SHP77 (cell line): ENCODE data around the gene BCAP31.
A peak's percentile ranks its signal among the peaks of the same experiment; 100 is the strongest.

Source experiments
- DNase-seq, 2 experiments: peaks; one replicate each; lab custom pipeline; 2025; lab: John Stamatoyannopoulos, UW

BCAP31 gene

GRCh38 chrX:153674219-153674851, 49.9 kb downstream of the BCAP31 start:
- DNase-seq = no peak

- no peak for DNase-seq
These were observed 50.6 kb downstream of the BCAP31 start, which contains the start of gene PNCK for GRCh38 chrX:153673428-153674218. Gene PNCK (minus strand): TSS chrX:153673813. CDS start chrX:153673076, 737 bp downstream.

GRCh38 chrX:153672531-153673427, 51.4 kb downstream of the BCAP31 start:
- DNase-seq = no peak

GRCh38 chrX:153671589-153672530, 52.3 kb downstream of the BCAP31 start:
- no peak for DNase-seq

- no peak for DNase-seq
These were observed 53.2 kb downstream of the BCAP31 start for GRCh38 chrX:153670748-153671588.

DNA sequence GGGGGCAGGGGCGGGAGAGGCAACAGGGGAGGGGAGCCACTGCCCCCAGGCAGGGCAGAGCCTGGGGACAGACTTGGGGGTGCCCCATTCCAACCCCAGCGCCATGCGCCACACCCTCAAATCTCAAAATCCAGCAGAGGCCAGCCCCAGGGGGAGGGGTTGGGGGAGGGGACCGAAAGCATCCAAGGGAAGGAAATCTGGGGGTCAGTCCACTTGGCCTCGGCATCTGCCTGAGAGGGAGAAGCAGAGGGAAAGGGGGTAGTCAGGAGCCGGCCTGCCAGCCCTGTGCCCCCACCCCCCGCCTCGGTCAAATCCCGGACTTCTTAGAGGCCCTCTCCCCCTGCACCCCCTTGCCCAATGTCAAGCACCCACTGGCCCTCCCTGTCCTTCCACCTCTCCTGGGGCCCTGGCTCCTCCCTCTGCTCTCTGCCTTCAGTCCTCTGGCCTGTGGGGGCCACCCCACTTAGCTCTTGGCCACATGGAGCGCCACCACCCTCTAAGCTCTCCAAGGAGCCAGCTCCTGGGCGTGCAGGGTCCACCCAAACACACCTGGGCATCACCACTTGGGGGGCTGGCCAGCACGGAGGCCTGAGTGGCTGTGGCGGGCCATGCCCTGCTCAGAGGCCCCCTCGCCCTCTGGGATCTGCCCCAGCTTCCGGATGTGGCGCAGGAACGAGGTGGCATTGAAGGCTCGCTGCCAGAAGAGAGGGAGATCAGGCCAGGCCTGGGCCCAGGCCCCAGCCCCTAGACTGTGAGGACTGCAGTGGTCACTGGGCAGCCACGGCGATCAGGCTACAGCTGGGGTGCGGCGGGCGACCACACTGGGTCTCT, 54.1 kb downstream of the BCAP31 start:
- DNase-seq = no peak

DNA sequence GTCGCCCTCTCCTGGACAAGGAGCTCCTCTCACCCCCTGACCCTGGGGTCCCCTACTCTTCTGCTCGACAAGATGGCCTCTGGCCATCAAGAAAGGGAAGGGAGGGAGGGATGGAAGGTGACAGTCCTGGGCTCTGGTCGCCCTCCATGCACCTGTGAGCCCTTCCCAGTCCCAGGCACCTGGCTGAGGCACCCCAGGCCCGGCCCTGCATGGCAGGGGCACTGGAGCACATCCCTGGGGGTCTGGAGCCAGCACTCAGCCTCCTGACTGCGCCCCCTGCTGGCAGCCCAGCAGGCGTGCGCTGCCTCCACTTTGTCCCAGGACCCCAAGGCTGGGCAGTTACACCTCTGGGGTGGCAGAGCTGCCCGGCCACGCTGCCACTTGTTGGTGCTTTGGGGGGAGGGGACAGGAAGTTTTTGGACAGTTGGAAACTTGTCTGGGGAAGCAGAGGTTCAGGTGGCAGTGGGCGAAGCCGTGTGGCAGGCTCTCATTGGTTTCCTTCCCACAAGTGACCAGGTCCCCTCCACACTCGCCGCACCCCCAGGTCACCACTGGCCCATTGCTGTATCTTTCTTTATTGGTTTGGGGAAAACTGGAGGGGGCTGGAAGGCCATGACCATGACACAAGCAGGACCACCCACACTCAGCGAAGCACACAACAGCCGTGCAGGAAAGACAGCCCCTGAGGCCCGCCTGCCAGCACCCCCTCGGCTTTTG, 54.9 kb downstream of the BCAP31 start:
- no peak for DNase-seq

GRCh38 chrX:153668423-153669173, 55.6 kb downstream of the BCAP31 start:
- no peak for DNase-seq

- DNase-seq = peak; percentile 39 to 48
These were observed 56.2 kb downstream of the BCAP31 start for GRCh38 chrX:153667956-153668396.

DNA sequence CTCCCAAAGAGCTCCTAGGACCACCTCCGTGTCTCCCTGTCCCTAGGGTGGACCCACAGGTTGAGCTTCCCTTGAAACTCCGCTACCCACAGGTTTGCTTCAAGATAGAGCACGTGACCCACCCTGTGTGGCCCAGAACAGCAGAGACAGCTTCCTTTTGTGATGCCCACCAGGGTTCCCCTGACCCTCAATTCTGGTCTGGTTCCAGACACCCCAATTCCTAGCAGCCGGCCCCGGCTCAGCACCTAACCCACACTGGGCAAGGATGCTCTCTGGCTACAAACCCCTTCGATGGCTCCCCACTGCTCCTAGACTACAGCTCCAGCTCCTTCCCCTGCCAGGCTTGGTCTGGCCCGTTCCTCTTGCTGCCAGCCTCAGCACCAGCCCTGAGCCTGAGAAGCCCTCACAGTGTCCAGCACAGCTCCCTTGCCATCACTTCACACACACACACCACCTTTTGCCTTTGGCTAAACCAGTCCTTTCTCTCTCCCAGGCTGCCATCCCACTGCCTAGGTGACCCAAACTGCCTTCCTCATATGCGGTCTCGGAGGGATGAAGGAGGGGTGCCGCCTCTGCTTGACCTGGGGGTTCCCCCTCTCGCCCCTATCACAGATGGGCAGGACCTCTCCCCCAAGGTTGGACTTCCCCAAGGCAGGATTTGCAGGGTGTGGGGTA, 56.8 kb downstream of the BCAP31 start:
- DNase-seq = no peak

- no peak for DNase-seq
These were observed 58.4 kb downstream of the BCAP31 start for GRCh38 chrX:153665726-153666306.

GRCh38 chrX:153662266-153662665, 61.9 kb downstream of the BCAP31 start:
- no peak for DNase-seq

- DNase-seq = no peak
These were observed 64.9 kb downstream of the BCAP31 start for GRCh38 chrX:153659268-153659667.

DNA sequence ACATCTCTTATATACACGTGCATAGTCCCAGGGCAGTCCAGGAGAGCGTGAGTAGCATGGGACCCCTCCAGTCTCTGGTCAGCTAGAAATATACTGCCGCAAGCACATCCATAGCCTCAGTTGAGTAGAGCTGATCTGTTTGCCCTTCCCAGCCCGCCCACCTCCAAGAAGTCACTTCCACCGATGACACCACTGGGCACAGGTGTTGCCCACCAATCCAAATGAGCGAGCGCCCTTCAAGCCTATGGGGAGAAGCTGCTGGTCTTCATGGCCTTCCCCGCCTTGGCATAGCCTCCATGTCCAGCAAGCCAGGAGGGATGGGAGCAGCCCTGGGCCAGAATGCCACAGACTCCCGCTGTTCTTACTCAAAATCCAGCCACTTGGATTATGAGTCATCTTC, 67.0 kb downstream of the BCAP31 start:
- no peak for DNase-seq

DNA sequence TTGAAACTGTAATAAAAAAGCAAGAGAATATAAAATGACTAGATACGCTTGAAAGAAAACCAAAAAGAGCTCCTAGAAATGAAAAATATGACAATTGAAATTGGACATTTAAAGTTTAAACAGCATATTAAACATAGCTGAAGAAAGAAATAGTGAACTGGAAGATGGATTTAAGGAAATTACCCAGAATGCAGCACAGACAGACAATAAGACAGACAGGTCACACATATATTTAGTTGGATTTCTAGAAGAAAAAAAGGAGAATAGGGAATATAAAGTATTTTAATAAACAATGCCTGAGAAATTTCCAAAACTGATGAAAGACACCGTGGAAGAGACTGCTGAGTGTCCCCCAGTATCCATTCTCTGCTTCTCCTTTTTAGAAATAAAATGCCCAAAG, 70.6 kb downstream of the BCAP31 start:
- DNase-seq = no peak

GRCh38 chrX:153651540-153652079, 72.6 kb downstream of the BCAP31 start:
- no peak for DNase-seq

GRCh38 chrX:153650959-153651358, 73.2 kb downstream of the BCAP31 start:
- no peak for DNase-seq
